ENCODE measurements around the gene TSPAN11. TPM values are rescaled to one million over a fixed set of nuclear protein-coding genes. Genes with fewer than 3 reads are reported as not detected.

Gene TSPAN11
- total and polyA plus RNA-seq, 2 experiments from 2014 or later: 0.51 to 1.9 TPM

GRCh38 chr12:30932881-30933280 is 6.3 kb downstream of the TSPAN11 start:
- no peak for DNase-seq
- no peak overlapping the region for H3K4me2 ChIP-seq (ENCODE audit: unreplicated experiment)
- TF ChIP-seq EZH2phosphoT487 (IDR thresholded peaks at IDR 0.05; ENCODE audit: insufficient read depth, low read depth) (no peak), EZH2 (IDR thresholded peaks at IDR 0.05; ENCODE audit: insufficient read depth, poor library complexity, severe bottlenecking) (no peak)
- no peaks in the 10 kb centered on the region for H4K20me1 ChIP-seq (ENCODE audit: insufficient read depth)
- H3K4me1 ChIP-seq (ENCODE audit: insufficient read depth): no peaks in the 10 kb centered on the region
- H3K79me2 ChIP-seq (ENCODE audit: insufficient read depth): no peaks in the 10 kb centered on the region
- H2AFZ ChIP-seq: no peak overlapping the region
- no peak overlapping the region for H3K27ac ChIP-seq
- H3K9me3 ChIP-seq (ENCODE audit: low read depth): no peaks in the 10 kb centered on the region
- H3K9ac ChIP-seq: no peak overlapping the region
- H3F3A ChIP-seq (ENCODE audit: insufficient read depth): no peaks in the 10 kb centered on the region
- no peaks in the 10 kb centered on the region for H3K36me3 ChIP-seq (ENCODE audit: low read depth)
- H3K9me2 ChIP-seq (ENCODE audit: insufficient read depth): no peaks in the 10 kb centered on the region
- no peaks in the 10 kb centered on the region; the same call in 1 of the 2 replicates for H3K27me3 ChIP-seq (replicated peaks; ENCODE audit: insufficient read depth)
- 73 to 77% methylated on average over 3 of the region's 3 CpGs for WGBS, 2 experiments (ENCODE audit: low coverage in 1 of 2, low lambda C conversion rate in 2 of 2, missing lambda C conversion rate in 2 of 2)
- in situ Hi-C loops (cut with MboI): no loop called here
- H3K4me3 ChIP-seq: no peak overlapping the region

- no peak for DNase-seq
- 85 to 88% methylated on average over 2 of the region's 2 CpGs for WGBS, 2 experiments (ENCODE audit: low coverage in 1 of 2, low lambda C conversion rate in 2 of 2, missing lambda C conversion rate in 2 of 2)
- no peak overlapping the region for H2AFZ ChIP-seq
Observed at GRCh38 chr12:30934811-30935210, 8.3 kb downstream of the TSPAN11 start.

GRCh38 chr12:30936036-30936435 is 9.5 kb downstream of the TSPAN11 start:
- H3K4me2 ChIP-seq (ENCODE audit: unreplicated experiment): no peak overlapping the region
- no peaks in the 10 kb centered on the region for H4K20me1 ChIP-seq (ENCODE audit: insufficient read depth)
- 13 to 18% methylated on average over 2 of the region's 2 CpGs for WGBS, 2 experiments (ENCODE audit: low coverage in 1 of 2, low lambda C conversion rate in 2 of 2, missing lambda C conversion rate in 2 of 2)
- DNase-seq: peak; percentile 6
- H3K79me2 ChIP-seq (ENCODE audit: insufficient read depth): no peaks in the 10 kb centered on the region
- in situ Hi-C loops (cut with MboI): no loop called here
- TF ChIP-seq EZH2 (IDR thresholded peaks at IDR 0.05; ENCODE audit: insufficient read depth, poor library complexity, severe bottlenecking) (no peak), EZH2phosphoT487 (IDR thresholded peaks at IDR 0.05; ENCODE audit: insufficient read depth, low read depth) (no peak)
- no peaks in the 10 kb centered on the region for H3F3A ChIP-seq (ENCODE audit: insufficient read depth)
- no peak overlapping the region for H2AFZ ChIP-seq
- H3K4me3 ChIP-seq: no peak overlapping the region
- H3K9me2 ChIP-seq (ENCODE audit: insufficient read depth): no peaks in the 10 kb centered on the region
- no peaks in the 10 kb centered on the region for H3K36me3 ChIP-seq (ENCODE audit: low read depth)
- no peak overlapping the region for H3K9ac ChIP-seq
- H3K9me3 ChIP-seq (ENCODE audit: low read depth): no peaks in the 10 kb centered on the region
- no peak overlapping the region for H3K27ac ChIP-seq
- H3K4me1 ChIP-seq (ENCODE audit: insufficient read depth): no peaks in the 10 kb centered on the region
- no peaks in the 10 kb centered on the region; the same call in 1 of the 2 replicates for H3K27me3 ChIP-seq (replicated peaks; ENCODE audit: insufficient read depth)

More at GRCh38 chr12:30934811-30935210, 8.3 kb downstream of the TSPAN11 start:
- no peaks in the 10 kb centered on the region; the same call in 1 of the 2 replicates for H3K27me3 ChIP-seq (replicated peaks; ENCODE audit: insufficient read depth)
- H3K9me2 ChIP-seq (ENCODE audit: insufficient read depth): no peaks in the 10 kb centered on the region
- no peak overlapping the region for H3K27ac ChIP-seq
- in situ Hi-C loops (cut with MboI): no loop called here
- no peaks in the 10 kb centered on the region for H4K20me1 ChIP-seq (ENCODE audit: insufficient read depth)
- H3K9me3 ChIP-seq (ENCODE audit: low read depth): no peaks in the 10 kb centered on the region
- no peaks in the 10 kb centered on the region for H3K36me3 ChIP-seq (ENCODE audit: low read depth)
- no peak overlapping the region for H3K9ac ChIP-seq
- H3K4me3 ChIP-seq: no peak overlapping the region
- H3K4me2 ChIP-seq (ENCODE audit: unreplicated experiment): no peak overlapping the region
- TF ChIP-seq EZH2phosphoT487 (IDR thresholded peaks at IDR 0.05; ENCODE audit: insufficient read depth, low read depth) (no peak), EZH2 (IDR thresholded peaks at IDR 0.05; ENCODE audit: insufficient read depth, poor library complexity, severe bottlenecking) (no peak)
- no peaks in the 10 kb centered on the region for H3K4me1 ChIP-seq (ENCODE audit: insufficient read depth)
- no peaks in the 10 kb centered on the region for H3K79me2 ChIP-seq (ENCODE audit: insufficient read depth)
- no peaks in the 10 kb centered on the region for H3F3A ChIP-seq (ENCODE audit: insufficient read depth)

- H3K9ac ChIP-seq: no peak overlapping the region
- H3K9me2 ChIP-seq (ENCODE audit: insufficient read depth): no peaks in the 10 kb centered on the region
- 76 to 85% methylated on average over 4 of the region's 4 CpGs for WGBS, 2 experiments (ENCODE audit: low coverage in 1 of 2, low lambda C conversion rate in 2 of 2, missing lambda C conversion rate in 2 of 2)
- no peaks in the 10 kb centered on the region for H3K9me3 ChIP-seq (ENCODE audit: low read depth)
- no peak overlapping the region for H2AFZ ChIP-seq
- in situ Hi-C loops (cut with MboI): no loop called here
- H3K36me3 ChIP-seq (ENCODE audit: low read depth): no peaks in the 10 kb centered on the region
- peaks cover 3% of the 10 kb centered on the region; the same call in 1 of the 2 replicates for H3K27me3 ChIP-seq (replicated peaks; ENCODE audit: insufficient read depth)
- H3K79me2 ChIP-seq (ENCODE audit: insufficient read depth): no peaks in the 10 kb centered on the region
- H4K20me1 ChIP-seq (ENCODE audit: insufficient read depth): no peaks in the 10 kb centered on the region
- DNase-seq: no peak
- H3K4me2 ChIP-seq (ENCODE audit: unreplicated experiment): no peak overlapping the region
- H3K4me3 ChIP-seq: no peak overlapping the region
- no peaks in the 10 kb centered on the region for H3K4me1 ChIP-seq (ENCODE audit: insufficient read depth)
- H3F3A ChIP-seq (ENCODE audit: insufficient read depth): no peaks in the 10 kb centered on the region
- no peak for TF ChIP-seq EZH2phosphoT487 (IDR thresholded peaks at IDR 0.05; ENCODE audit: insufficient read depth, low read depth)
- no peak for TF ChIP-seq EZH2 (IDR thresholded peaks at IDR 0.05; ENCODE audit: insufficient read depth, poor library complexity, severe bottlenecking)
- H3K27ac ChIP-seq: no peak overlapping the region
Observed at GRCh38 chr12:30939234-30939633, 12.7 kb downstream of the TSPAN11 start.

GRCh38 chr12:30942486-30942885 is 15.9 kb downstream of the TSPAN11 start:
- TF ChIP-seq EZH2 (IDR thresholded peaks at IDR 0.05; ENCODE audit: insufficient read depth, poor library complexity, severe bottlenecking) (no peak), EZH2phosphoT487 (IDR thresholded peaks at IDR 0.05; ENCODE audit: insufficient read depth, low read depth) (no peak)
- no peak overlapping the region for H3K27ac ChIP-seq
- no peak for DNase-seq
- H3K9me3 ChIP-seq (ENCODE audit: low read depth): no peaks in the 10 kb centered on the region
- in situ Hi-C loops (cut with MboI): no loop called here
- no peaks in the 10 kb centered on the region for H3K36me3 ChIP-seq (ENCODE audit: low read depth)
- no peaks in the 10 kb centered on the region for H3K9me2 ChIP-seq (ENCODE audit: insufficient read depth)
- H3K9ac ChIP-seq: no peak overlapping the region
- 10 to 15% methylated on average over 1 of the region's 1 CpG for WGBS, 2 experiments (ENCODE audit: low coverage in 1 of 2, low lambda C conversion rate in 2 of 2, missing lambda C conversion rate in 2 of 2)
- no peaks in the 10 kb centered on the region for H3K4me1 ChIP-seq (ENCODE audit: insufficient read depth)
- no peaks in the 10 kb centered on the region for H4K20me1 ChIP-seq (ENCODE audit: insufficient read depth)
- H3K4me3 ChIP-seq: no peak overlapping the region
- H3K4me2 ChIP-seq (ENCODE audit: unreplicated experiment): no peak overlapping the region
- H3K27me3 ChIP-seq (replicated peaks; ENCODE audit: insufficient read depth): 0 out of 2 replicates have a peak, but pooled peaks cover 3% of the 10 kb centered on the region
- H3K79me2 ChIP-seq (ENCODE audit: insufficient read depth): no peaks in the 10 kb centered on the region
- H2AFZ ChIP-seq: no peak overlapping the region
- H3F3A ChIP-seq (ENCODE audit: insufficient read depth): no peaks in the 10 kb centered on the region
